Measurements from ENCODE around the gene DNM3.
A peak's percentile ranks its signal among the peaks of the same experiment; 100 is the strongest.

Gene DNM3

GRCh38 chr1:172308577-172308976 is 467.3 kb downstream of the DNM3 start (continued):
- TF ChIP-seq CREB5 (CRISPR knock-in tag; IDR thresholded peaks at IDR 0.05; ENCODE audit: low read depth): no peak

GRCh38 chr1:172320733-172321132 is 479.4 kb downstream of the DNM3 start:
- TF ChIP-seq ZNF8 (CRISPR knock-in tag; IDR thresholded peaks at IDR 0.05): no peak
- peak; percentile 40 for ATAC-seq

GRCh38 chr1:172321451-172321850 is 480.2 kb downstream of the DNM3 start:
- no peak for TF ChIP-seq CSDC2 (CRISPR knock-in tag; IDR thresholded peaks at IDR 0.05)
- no peak for TF ChIP-seq PPARA (CRISPR knock-in tag; IDR thresholded peaks at IDR 0.05; ENCODE audit: borderline replicate concordance)
- TF ChIP-seq RARB (CRISPR knock-in tag; IDR thresholded peaks at IDR 0.05): no peak
- TF ChIP-seq TCF4 (CRISPR knock-in tag; IDR thresholded peaks at IDR 0.05; ENCODE audit: borderline replicate concordance): no peak
- TF ChIP-seq ZNF70 (CRISPR knock-in tag; IDR thresholded peaks at IDR 0.05): no peak
- TF ChIP-seq ARNTL (CRISPR knock-in tag; IDR thresholded peaks at IDR 0.05; ENCODE audit: borderline replicate concordance, low read depth): no peak
- TF ChIP-seq ZFP3 (CRISPR knock-in tag; IDR thresholded peaks at IDR 0.05): no peak
- TF ChIP-seq ZC3H10 (CRISPR knock-in tag; IDR thresholded peaks at IDR 0.05): no peak
- ATAC-seq: peak; percentile 35

GRCh38 chr1:172322219-172323061 is 481.1 kb downstream of the DNM3 start:
- TF ChIP-seq OSR1 (CRISPR knock-in tag; IDR thresholded peaks at IDR 0.05) (0 out of 2 replicates have a peak, but pooled peaks have one; percentile 30), GLIS3 (CRISPR knock-in tag; IDR thresholded peaks at IDR 0.05) (no peak), CSRNP3 (CRISPR knock-in tag; IDR thresholded peaks at IDR 0.05) (no peak), TOX (CRISPR knock-in tag; IDR thresholded peaks at IDR 0.05; ENCODE audit: borderline replicate concordance) (peak; percentile 57; the same call in 1 of the 2 replicates), ZNF8 (CRISPR knock-in tag; IDR thresholded peaks at IDR 0.05) (no peak), PPARA (CRISPR knock-in tag; IDR thresholded peaks at IDR 0.05; ENCODE audit: borderline replicate concordance) (no peak), TCF4 (CRISPR knock-in tag; IDR thresholded peaks at IDR 0.05; ENCODE audit: borderline replicate concordance) (no peak), POU6F1 (CRISPR knock-in tag; IDR thresholded peaks at IDR 0.05; ENCODE audit: borderline replicate concordance, low read depth) (0 out of 2 replicates have a peak, but pooled peaks have one; percentile 38), PATZ1 (CRISPR knock-in tag; IDR thresholded peaks at IDR 0.05; ENCODE audit: borderline replicate concordance) (no peak), ISL1 (CRISPR knock-in tag; IDR thresholded peaks at IDR 0.05) (no peak; the same call in none of the 2 replicates), ZNF70 (CRISPR knock-in tag; IDR thresholded peaks at IDR 0.05) (no peak)

GRCh38 chr1:172323686-172324085 is 482.4 kb downstream of the DNM3 start:
- no peak for ATAC-seq
- TF ChIP-seq TCF4 (CRISPR knock-in tag; IDR thresholded peaks at IDR 0.05; ENCODE audit: borderline replicate concordance) (no peak), POU6F1 (CRISPR knock-in tag; IDR thresholded peaks at IDR 0.05; ENCODE audit: borderline replicate concordance, low read depth) (no peak), SNAI2 (CRISPR knock-in tag; IDR thresholded peaks at IDR 0.05) (no peak), ESRRG (CRISPR knock-in tag; IDR thresholded peaks at IDR 0.05) (no peak), CSDC2 (CRISPR knock-in tag; IDR thresholded peaks at IDR 0.05) (no peak), ZNF8 (CRISPR knock-in tag; IDR thresholded peaks at IDR 0.05) (no peak), CSRNP3 (CRISPR knock-in tag; IDR thresholded peaks at IDR 0.05) (no peak), ARNTL (CRISPR knock-in tag; IDR thresholded peaks at IDR 0.05; ENCODE audit: borderline replicate concordance, low read depth) (no peak), TSHZ2 (CRISPR knock-in tag; IDR thresholded peaks at IDR 0.05) (no peak)

More at GRCh38 chr1:172322219-172323061, 481.1 kb downstream of the DNM3 start:
- ATAC-seq: peak; percentile 86

Measured in SK-N-SH treated with all-trans-retinoic acid at 6 μM for 48 hours (cell line).